H1 (cell line): ENCODE results near the gene ZNF530. TPM values are rescaled to one million over a fixed set of nuclear protein-coding genes. Genes with fewer than 3 reads are reported as not detected.

Experiments
- CBX5 ChIP-seq: fragments of 300-800, 300-1000 bp; sonication (generic); IDR thresholded peaks from 2 replicates; pipeline ENCODE4 v1.7.1; 2016; ENCODE audit warnings: antibody characterized with exemption, low read length, low read depth
- CHD2 ChIP-seq: IDR thresholded peaks from 2 replicates; pipeline ENCODE4 v1.6.1; 2012; ENCODE audit warnings: low read length, improper control_type of control experiment
- CTBP2 ChIP-seq: IDR thresholded peaks from 2 replicates; pipeline ENCODE4 v1.7.0; 2011; ENCODE audit warnings: borderline replicate concordance, mild to moderate bottlenecking, moderate library complexity, mixed read lengths, low read length; ENCODE audit not compliant: insufficient read depth, insufficient read length
- RFX5 ChIP-seq: IDR thresholded peaks from 2 replicates; pipeline ENCODE4 v1.6.1; 2011; ENCODE audit warnings: low read depth, low read length, improper control_type of control experiment, borderline replicate concordance
- RXRA ChIP-seq: IDR thresholded peaks from 2 replicates; pipeline ENCODE4 v1.6.1; 2011; ENCODE audit warnings: low read depth, mild to moderate bottlenecking, low read length, moderate library complexity; ENCODE audit not compliant: insufficient read depth
- TBP ChIP-seq: IDR thresholded peaks from 2 replicates; pipeline ENCODE4 v1.6.1; 2011; ENCODE audit warnings: low read depth, low read length, improper control_type of control experiment
- ZNF274 ChIP-seq: IDR thresholded peaks from 2 replicates; pipeline ENCODE4 v1.7.0; 2012; ENCODE audit warnings: low read length, borderline replicate concordance; ENCODE audit errors: extremely low read depth
- polyA plus RNA-seq, 7 experiments: library from polyadenylated mRNA; depleted of rRNA in 3 of 7; stranded (reverse) in 5 of 7; unstranded in 2 of 7; fragments of >200 nt in 5 of 7; fragments of 200-250 nt in 2 of 7; gene quantifications; 1 replicate in 5 of 7; 2 replicates in 1 of 7; 4 replicates in 1 of 7; pipeline versions ENCODE4 v1.2.1 to v1.2.3, GENCODE V29; 2011 to 2013; ENCODE audit warnings: missing spikeins in 2 of 7, mixed read lengths in 2 of 7
- total RNA-seq: library from RNA; stranded (reverse); fragmentation: NEBNext Ultra II Directional; extraction: Animal tissue kit (Norgen Biotek cat#: 25700); gene quantifications from 2 replicates; pipeline ENCODE4 v1.2.1, GENCODE V29; 2021
- TF ChIP-seq, protein P1 (sequence below): IDR thresholded peaks from 2 replicates; pipeline ENCODE4 v1.6.1; 2011; ENCODE audit warnings: low read length, improper control_type of control experiment
- TF ChIP-seq, protein P2 (sequence below): IDR thresholded peaks from 2 replicates; pipeline ENCODE4 v1.6.1; 2012; ENCODE audit warnings: inconsistent platforms

Gene ZNF530
- total and polyA plus RNA-seq, 2 of the 8 experiments (the other 6 are each of a cell fraction or from before 2014, with no cell fraction given) = 4.2 to 9.3 TPM

DNA sequence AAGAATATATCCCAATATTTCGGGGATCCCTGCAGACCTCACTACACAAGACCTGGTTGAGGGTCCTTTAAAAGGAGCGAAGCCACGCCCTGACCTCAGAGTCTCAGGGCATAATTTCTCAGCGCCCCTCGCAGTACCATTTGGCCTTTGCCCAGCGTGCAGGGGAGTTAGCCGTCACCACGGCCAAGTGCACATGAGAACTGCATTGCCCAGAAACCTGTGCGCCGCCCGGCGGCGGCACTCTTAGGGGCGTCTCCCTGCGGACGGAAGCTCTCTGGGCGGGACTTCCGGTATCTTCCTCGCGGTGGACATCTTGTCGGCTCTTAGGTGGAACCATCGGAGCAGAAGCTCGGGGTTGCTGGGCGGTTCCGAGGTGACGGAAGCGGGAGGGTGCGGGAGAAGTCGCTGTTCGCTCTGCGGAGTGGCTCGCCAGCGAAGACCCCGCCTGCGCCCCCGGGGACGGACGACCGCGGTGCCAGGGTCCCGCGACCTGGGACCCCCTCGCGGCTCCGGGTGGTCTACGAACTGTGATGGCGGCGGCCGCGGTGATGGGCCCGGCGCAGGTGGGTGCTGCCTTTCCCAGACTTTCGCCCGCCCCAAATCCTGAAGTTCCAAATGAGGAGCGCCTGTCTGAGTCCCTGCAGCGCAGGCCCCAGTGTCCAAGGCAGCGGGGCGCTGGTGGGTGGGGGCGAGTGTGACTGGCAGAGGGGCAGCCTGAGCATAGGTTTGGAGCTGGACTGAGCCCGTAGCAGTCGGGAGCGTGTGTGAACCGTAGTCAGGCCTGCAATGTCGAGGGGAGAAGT, 14.5 kb downstream of the ZNF530 start, which contains the start of gene ZNF134 (continued):
- TF ChIP-seq, protein P1, sequence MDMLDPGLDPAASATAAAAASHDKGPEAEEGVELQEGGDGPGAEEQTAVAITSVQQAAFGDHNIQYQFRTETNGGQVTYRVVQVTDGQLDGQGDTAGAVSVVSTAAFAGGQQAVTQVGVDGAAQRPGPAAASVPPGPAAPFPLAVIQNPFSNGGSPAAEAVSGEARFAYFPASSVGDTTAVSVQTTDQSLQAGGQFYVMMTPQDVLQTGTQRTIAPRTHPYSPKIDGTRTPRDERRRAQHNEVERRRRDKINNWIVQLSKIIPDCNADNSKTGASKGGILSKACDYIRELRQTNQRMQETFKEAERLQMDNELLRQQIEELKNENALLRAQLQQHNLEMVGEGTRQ = no peak
- TF ChIP-seq CTBP2 (no peak), CHD2 (no peak), TBP (peak; percentile 71), RXRA (no peak), RFX5 (no peak), ZNF274 (no peak), CBX5 (no peak)
- TF ChIP-seq, protein P2, sequence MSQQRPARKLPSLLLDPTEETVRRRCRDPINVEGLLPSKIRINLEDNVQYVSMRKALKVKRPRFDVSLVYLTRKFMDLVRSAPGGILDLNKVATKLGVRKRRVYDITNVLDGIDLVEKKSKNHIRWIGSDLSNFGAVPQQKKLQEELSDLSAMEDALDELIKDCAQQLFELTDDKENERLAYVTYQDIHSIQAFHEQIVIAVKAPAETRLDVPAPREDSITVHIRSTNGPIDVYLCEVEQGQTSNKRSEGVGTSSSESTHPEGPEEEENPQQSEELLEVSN = no peak
